Immature natural killer cell (primary cell): ENCODE data around the gene WBP2. TPM values are rescaled to one million over a fixed set of nuclear protein-coding genes. Genes with fewer than 3 reads are reported as not detected.

Experiments used
- DNase-seq, 3 donors: peaks; one replicate each; pipeline ENCODE4 v3.0.0; 2022; ENCODE audit warnings: mixed read lengths in 1 of 3
- H3K27ac Mint-ChIP-seq, 6 donors: one replicate each; pipeline ENCODE4 v1.8.0; 2020; ENCODE audit warnings: mixed read lengths in 6 of 6, mild to moderate bottlenecking in 5 of 6, inconsistent platforms in 4 of 6, moderate library complexity in 3 of 6
- H3K27me3 Mint-ChIP-seq, 3 donors: one replicate each; pipeline ENCODE4 v1.8.0; 2020 to 2021; ENCODE audit warnings: low read depth in 3 of 3, mild to moderate bottlenecking in 3 of 3, mixed read lengths in 3 of 3, moderate library complexity in 3 of 3, inconsistent platforms in 1 of 3
- H3K36me3 Mint-ChIP-seq, 3 donors: one replicate each; pipeline ENCODE4 v1.8.0; 2020; ENCODE audit warnings: mixed read lengths in 3 of 3, inconsistent platforms in 2 of 3, mild to moderate bottlenecking in 2 of 3
- H3K4me1 Mint-ChIP-seq, 2 donors: one replicate each; pipeline ENCODE4 v1.8.0; 2020; ENCODE audit warnings: inconsistent platforms in 2 of 2, mild to moderate bottlenecking in 2 of 2, mixed read lengths in 2 of 2, moderate library complexity in 1 of 2
- H3K4me3 Mint-ChIP-seq, 5 donors: one replicate each; pipeline ENCODE4 v1.8.0; 2020; ENCODE audit warnings: mild to moderate bottlenecking in 5 of 5, mixed read lengths in 5 of 5, inconsistent platforms in 3 of 5, moderate library complexity in 3 of 5
- H3K9me3 Mint-ChIP-seq, 6 donors: one replicate each; pipeline ENCODE4 v1.8.0; 2020; ENCODE audit warnings: mild to moderate bottlenecking in 6 of 6, mixed read lengths in 6 of 6, inconsistent platforms in 4 of 6, moderate library complexity in 3 of 6
- polyA plus RNA-seq, 3 donors: library from polyadenylated mRNA; unstranded; fragments of 300-500 nt; fragmentation: Illumina TruSeq; gene quantifications; one replicate each; pipeline ENCODE4 v1.2.3, GENCODE V29; 2021

WBP2 gene
- polyA plus RNA-seq: 10 to 100 TPM; 51.2 to 85.8 (median 69.1) TPM

- H3K9me3 Mint-ChIP-seq: no peaks in the 10 kb centered on the region
- peak; percentile 98 to 99 (median 99) for DNase-seq
- no peaks in the 10 kb centered on the region for H3K36me3 Mint-ChIP-seq
- peaks cover 0 to 4% (median 0%) of the 10 kb centered on the region in 3 donors for H3K27me3 Mint-ChIP-seq
- peak within 1 kb of the TSS in 3 of 6 donors; percentile 80 to 93 (median 91) for H3K27ac Mint-ChIP-seq
- H3K4me1 Mint-ChIP-seq: peaks cover 22 to 43% of the 10 kb centered on the region in 2 donors
- H3K4me3 Mint-ChIP-seq: peak within 1 kb of the TSS in 1 of 5 donors; percentile 90
These were observed at the start of gene WBP2 for GRCh38 chr17:75855310-75856061. TSS of gene WBP2 (minus strand) at chr17:75855335. CDS start at chr17:75855297, 38 bp downstream.

- Mint-ChIP-seq H3K4me1 (peaks cover 10 to 14% of the 10 kb centered on the region in 2 donors), H3K27ac (no peak overlapping the region), H3K4me3 (no peak overlapping the region), H3K36me3 (peaks cover 0 to 3% (median 0%) of the 10 kb centered on the region in 3 donors), H3K9me3 (no peaks in the 10 kb centered on the region), H3K27me3 (peaks cover 0 to 3% (median 3%) of the 10 kb centered on the region in 3 donors)
- no peak for DNase-seq
These were observed 47.3 kb upstream of the WBP2 start for GRCh38 chr17:75902406-75902805.

GRCh38 chr17:75901727-75902126 is 46.6 kb upstream of the WBP2 start:
- Mint-ChIP-seq H3K36me3 (peaks cover 0 to 3% (median 0%) of the 10 kb centered on the region in 3 donors), H3K27ac (no peak overlapping the region), H3K9me3 (no peaks in the 10 kb centered on the region), H3K4me1 (peaks cover 12 to 14% of the 10 kb centered on the region in 2 donors), H3K4me3 (no peak overlapping the region), H3K27me3 (peaks cover 0 to 3% (median 3%) of the 10 kb centered on the region in 3 donors)
- no peak for DNase-seq

- Mint-ChIP-seq H3K36me3 (peaks cover 0 to 3% (median 0%) of the 10 kb centered on the region in 3 donors), H3K27ac (no peak overlapping the region), H3K27me3 (peaks cover 0 to 3% (median 3%) of the 10 kb centered on the region in 3 donors), H3K4me3 (no peak overlapping the region), H3K9me3 (no peaks in the 10 kb centered on the region), H3K4me1 (peaks cover 13 to 16% of the 10 kb centered on the region in 2 donors)
- no peak for DNase-seq
These were observed 45.8 kb upstream of the WBP2 start for GRCh38 chr17:75900691-75901533.

GRCh38 chr17:75899767-75900468 is 44.8 kb upstream of the WBP2 start:
- Mint-ChIP-seq H3K4me3 (no peak overlapping the region), H3K4me1 (peaks cover 22 to 23% of the 10 kb centered on the region in 2 donors), H3K9me3 (no peaks in the 10 kb centered on the region), H3K36me3 (peaks cover 0 to 3% (median 0%) of the 10 kb centered on the region in 3 donors), H3K27me3 (peaks cover 0 to 3% (median 0%) of the 10 kb centered on the region in 3 donors), H3K27ac (no peak overlapping the region)
- no peak for DNase-seq

GRCh38 chr17:75899353-75899752 is 44.2 kb upstream of the WBP2 start:
- no peak for DNase-seq
- H3K4me3 Mint-ChIP-seq: no peak overlapping the region
- no peak overlapping the region for H3K27ac Mint-ChIP-seq
- H3K27me3 Mint-ChIP-seq: peaks cover 0 to 3% (median 0%) of the 10 kb centered on the region in 3 donors
- no peaks in the 10 kb centered on the region for H3K9me3 Mint-ChIP-seq
- peaks cover 23 to 24% of the 10 kb centered on the region in 2 donors for H3K4me1 Mint-ChIP-seq
- peaks cover 0 to 3% (median 0%) of the 10 kb centered on the region in 3 donors for H3K36me3 Mint-ChIP-seq

GRCh38 chr17:75898791-75899190 is 43.7 kb upstream of the WBP2 start:
- Mint-ChIP-seq H3K36me3 (peaks cover 0 to 3% (median 0%) of the 10 kb centered on the region in 3 donors), H3K27ac (no peak overlapping the region), H3K27me3 (peaks cover 0 to 4% (median 2%) of the 10 kb centered on the region in 3 donors), H3K4me3 (peak overlapping the region in 1 of 5 donors; percentile 29), H3K4me1 (peaks cover 22 to 24% of the 10 kb centered on the region in 2 donors), H3K9me3 (no peaks in the 10 kb centered on the region)
- DNase-seq: no peak

GRCh38 chr17:75898065-75898464 is 42.9 kb upstream of the WBP2 start:
- H3K36me3 Mint-ChIP-seq: peaks cover 0 to 3% (median 0%) of the 10 kb centered on the region in 3 donors
- peak overlapping the region; percentile 68 to 83 (median 76) for H3K4me3 Mint-ChIP-seq
- DNase-seq: no peak
- no peaks in the 10 kb centered on the region for H3K9me3 Mint-ChIP-seq
- peaks cover 0 to 4% (median 3%) of the 10 kb centered on the region in 3 donors for H3K27me3 Mint-ChIP-seq
- peak overlapping the region; percentile 78 to 88 (median 82) for H3K27ac Mint-ChIP-seq
- peaks cover 23 to 26% of the 10 kb centered on the region in 2 donors for H3K4me1 Mint-ChIP-seq

GRCh38 chr17:75897160-75898019 is 42.3 kb upstream of the WBP2 start:
- H3K4me1 Mint-ChIP-seq: peaks cover 23 to 26% of the 10 kb centered on the region in 2 donors
- peaks cover 0 to 3% (median 0%) of the 10 kb centered on the region in 3 donors for H3K36me3 Mint-ChIP-seq
- no peaks in the 10 kb centered on the region for H3K9me3 Mint-ChIP-seq
- peak overlapping the region; percentile 68 to 83 (median 76) for H3K4me3 Mint-ChIP-seq
- no peak for DNase-seq
- H3K27ac Mint-ChIP-seq: peak overlapping the region; percentile 78 to 88 (median 82)
- peaks cover 0 to 4% (median 3%) of the 10 kb centered on the region in 3 donors for H3K27me3 Mint-ChIP-seq

- Mint-ChIP-seq H3K27ac (peak within 1 kb of the TSS; percentile 78 to 88 (median 82)), H3K36me3 (peaks cover 0 to 3% (median 0%) of the 10 kb centered on the region in 3 donors), H3K27me3 (peaks cover 0 to 4% (median 4%) of the 10 kb centered on the region in 3 donors), H3K4me3 (peak within 1 kb of the TSS; percentile 72 to 83 (median 78)), H3K9me3 (no peaks in the 10 kb centered on the region), H3K4me1 (peaks cover 23 to 26% of the 10 kb centered on the region in 2 donors)
- peak; percentile 74 to 79 (median 78) for DNase-seq
These were observed 41.5 kb upstream of the WBP2 start, which contains the start of gene TRIM65 for GRCh38 chr17:75896415-75897159. TSS of gene TRIM65 (minus strand) at chr17:75896951. CDS start at chr17:75896937, 14 bp downstream.

GRCh38 chr17:75895370-75896155 is 40.4 kb upstream of the WBP2 start:
- Mint-ChIP-seq H3K4me1 (peaks cover 23 to 26% of the 10 kb centered on the region in 2 donors), H3K9me3 (no peaks in the 10 kb centered on the region), H3K36me3 (peaks cover 0 to 4% (median 0%) of the 10 kb centered on the region in 3 donors), H3K4me3 (peak overlapping the region; percentile 68 to 79 (median 77)), H3K27ac (peak overlapping the region; percentile 43 to 86 (median 78)), H3K27me3 (peaks cover 0 to 4% (median 4%) of the 10 kb centered on the region in 3 donors)
- peak in 1 of 3 donors; percentile 10 for DNase-seq
